Ecto neural progenitor cell (in vitro differentiated cells): ENCODE measurements around the gene ANKS1B.

Experiments used
- DNase-seq: peaks from one replicate; pipeline ENCODE4 v3.0.0-alpha.2; 2018; ENCODE audit warnings: low spot score

The ANKS1B gene

GRCh38 chr12:98812225-98812624, 1172.5 kb downstream of the ANKS1B start:
- no peak for DNase-seq

GRCh38 chr12:98808243-98808875, 1176.4 kb downstream of the ANKS1B start:
- no peak for DNase-seq

GRCh38 chr12:98807187-98807586, 1177.5 kb downstream of the ANKS1B start:
- no peak for DNase-seq

GRCh38 chr12:98803468-98804209, 1181.1 kb downstream of the ANKS1B start:
- no peak for DNase-seq

- no peak for DNase-seq
Measured at GRCh38 chr12:98799822-98800221, 1184.9 kb downstream of the ANKS1B start.

GRCh38 chr12:98799146-98799810, 1185.5 kb downstream of the ANKS1B start:
- no peak for DNase-seq

- DNase-seq, result no peak
Measured at GRCh38 chr12:98797200-98797599, 1187.5 kb downstream of the ANKS1B start.

GRCh38 chr12:98796745-98797144, 1188.0 kb downstream of the ANKS1B start:
- no peak for DNase-seq

- no peak for DNase-seq
Measured at GRCh38 chr12:98793121-98793520, 1191.6 kb downstream of the ANKS1B start.

- no peak for DNase-seq
Measured at GRCh38 chr12:98791406-98791805, 1193.3 kb downstream of the ANKS1B start.

GRCh38 chr12:98788396-98788795, 1196.3 kb downstream of the ANKS1B start:
- no peak for DNase-seq

- no peak for DNase-seq
Measured at GRCh38 chr12:98786653-98787052, 1198.1 kb downstream of the ANKS1B start.

- DNase-seq, result no peak
Measured at GRCh38 chr12:98783420-98783819, 1201.3 kb downstream of the ANKS1B start.

GRCh38 chr12:98780261-98780660, 1204.5 kb downstream of the ANKS1B start:
- DNase-seq, result no peak

- no peak for DNase-seq
Measured at GRCh38 chr12:98772818-98773217, 1211.9 kb downstream of the ANKS1B start.

GRCh38 chr12:98771811-98772752, 1212.7 kb downstream of the ANKS1B start:
- DNase-seq, result no peak

GRCh38 chr12:98770230-98770629, 1214.5 kb downstream of the ANKS1B start:
- DNase-seq, result no peak

GRCh38 chr12:98769068-98769467, 1215.7 kb downstream of the ANKS1B start:
- no peak for DNase-seq

GRCh38 chr12:98767248-98767647, 1217.5 kb downstream of the ANKS1B start:
- no peak for DNase-seq

GRCh38 chr12:98763656-98764055, 1221.1 kb downstream of the ANKS1B start:
- DNase-seq, result no peak

GRCh38 chr12:98758331-98758730, 1226.4 kb downstream of the ANKS1B start:
- no peak for DNase-seq

- no peak for DNase-seq
Measured at GRCh38 chr12:98757455-98757854, 1227.3 kb downstream of the ANKS1B start.
